ENCODE data around the gene QSER1.
"Not testable (repeated sequence)": the region's sequence is repeated elsewhere in the genome, so short reads cannot be mapped to it uniquely, and the experiment has no call there.

The QSER1 gene

DNA sequence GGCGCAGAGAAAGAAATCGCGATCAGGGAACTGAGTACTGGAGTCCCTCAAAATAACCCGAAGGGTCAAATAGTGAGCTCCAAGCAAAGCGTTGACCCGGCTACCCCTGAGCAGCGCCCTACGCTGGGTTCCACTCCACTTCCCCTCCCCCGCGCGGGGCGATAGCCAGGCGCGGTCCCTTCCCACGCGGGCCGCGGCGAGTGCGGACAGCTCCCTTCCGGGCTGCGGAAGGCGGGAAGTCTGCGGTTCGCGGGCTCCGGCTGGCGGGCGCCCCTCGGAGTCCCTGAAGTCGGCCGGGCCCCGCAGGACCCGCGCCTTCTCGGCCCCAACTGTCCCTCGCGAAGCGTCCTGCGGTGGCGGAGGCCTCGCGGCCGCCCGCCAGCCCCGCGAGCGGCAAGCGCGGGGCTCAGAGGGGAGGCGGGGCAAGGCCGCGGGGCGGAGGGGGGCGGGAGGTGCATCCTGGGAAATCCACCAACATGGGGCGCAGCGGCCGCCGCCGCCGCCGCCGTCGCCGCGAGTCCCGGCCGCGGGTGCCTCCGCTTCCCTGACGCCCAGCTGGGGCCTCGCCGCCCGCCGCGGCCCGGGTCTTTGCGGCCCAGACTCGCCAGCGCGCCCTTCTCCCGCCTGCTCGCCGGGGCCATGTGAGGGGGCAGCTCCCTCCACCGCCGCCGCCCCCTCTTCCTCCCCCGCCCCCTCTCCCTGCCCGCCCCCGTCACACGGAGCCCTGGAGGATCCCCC lies at the start of gene QSER1:
Gene QSER1 (plus strand): TSS at position 457 of the 738 bp plus-strand sequence. CDS start 315 bp downstream, outside the sequence.
- DNase-seq (ENCODE audit: low read depth in 2 of 2): peak; percentile 47 to 53

GRCh38 chr11:32843544-32843943 lies 49.1 kb upstream of the QSER1 start:
- no peak for DNase-seq (ENCODE audit: low read depth in 2 of 2)

DNA sequence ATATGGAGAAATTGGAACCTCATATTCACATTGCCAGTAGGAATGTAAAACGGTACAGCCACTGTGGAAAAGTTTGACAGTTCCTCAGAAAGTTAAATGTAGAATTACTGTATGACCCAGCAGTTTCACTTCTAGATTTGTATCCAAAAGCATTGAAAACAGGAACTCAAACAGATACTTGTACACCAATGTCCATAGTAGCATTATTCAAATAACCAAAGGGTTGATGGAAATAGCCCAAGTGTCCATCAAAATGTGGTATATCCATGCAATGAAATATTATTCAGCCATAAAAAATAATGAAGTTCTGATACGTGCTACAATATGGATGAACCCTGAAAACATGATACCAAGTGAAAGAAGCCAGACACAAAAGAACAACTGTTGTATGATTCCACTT lies 45.1 kb upstream of the QSER1 start:
- no peak for DNase-seq (ENCODE audit: low read depth in 2 of 2)

DNA sequence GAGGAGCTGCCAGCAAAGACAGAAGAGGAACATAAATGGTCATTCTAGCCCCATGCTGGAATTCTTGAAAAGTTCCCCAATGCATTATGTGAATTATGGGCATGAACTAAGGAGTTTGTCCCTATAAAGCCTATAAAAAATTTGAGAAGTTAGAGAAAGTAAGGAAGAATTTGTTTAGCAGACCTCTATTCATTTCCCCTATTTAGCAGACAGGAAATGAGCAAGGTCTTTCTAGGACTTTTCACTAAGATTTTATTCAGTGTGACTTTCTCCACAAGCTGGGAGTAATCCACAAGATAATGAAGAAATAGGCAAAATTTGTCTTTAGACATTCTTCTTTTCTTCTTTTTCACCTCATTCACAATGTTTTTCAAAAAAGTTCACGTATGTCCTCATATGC lies 42.9 kb upstream of the QSER1 start:
- DNase-seq (ENCODE audit: low read depth in 2 of 2): no peak

GRCh38 chr11:32851251-32851650 lies 41.4 kb upstream of the QSER1 start:
- no peak for DNase-seq (ENCODE audit: low read depth in 2 of 2)

GRCh38 chr11:32852207-32852606 lies 40.4 kb upstream of the QSER1 start:
- DNase-seq (ENCODE audit: low read depth in 2 of 2): no peak

DNA sequence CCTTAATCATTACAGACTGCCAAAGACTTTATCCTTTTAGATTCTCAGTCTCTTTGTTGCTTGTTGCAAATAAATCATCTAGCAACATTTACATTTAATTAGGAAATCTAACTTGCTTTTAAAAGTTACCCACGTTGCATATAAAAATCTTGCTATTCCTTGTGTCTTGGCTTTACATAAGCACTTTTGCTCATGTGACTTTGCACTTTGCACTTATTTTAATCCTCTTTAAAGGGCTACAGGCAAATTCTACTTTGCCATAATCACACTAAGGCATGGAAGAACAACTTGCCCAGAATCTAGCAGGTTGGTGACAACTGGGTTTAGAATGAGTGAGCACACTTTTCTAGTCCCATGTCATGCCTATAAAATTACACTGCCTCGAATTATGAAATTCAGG lies 37.0 kb upstream of the QSER1 start:
- DNase-seq (ENCODE audit: low read depth in 2 of 2): no peak

DNA sequence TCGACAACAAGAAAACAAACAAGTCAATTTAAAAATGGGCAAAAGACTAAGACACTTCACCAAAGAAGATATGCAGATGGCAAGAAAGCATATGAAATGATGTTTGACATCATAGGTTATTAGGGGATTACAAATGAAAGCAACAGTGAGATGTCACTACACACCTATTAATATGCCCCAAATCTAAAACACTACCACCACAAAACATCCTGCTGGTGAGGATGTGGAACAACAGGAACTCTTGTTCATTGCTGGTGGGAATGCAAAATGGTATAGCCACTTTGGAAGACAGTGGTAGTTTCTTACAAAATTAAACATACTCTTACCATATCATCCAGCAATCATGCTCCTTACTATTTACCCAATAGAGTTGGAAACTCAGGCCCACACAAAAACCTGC lies 33.9 kb upstream of the QSER1 start:
- DNase-seq (ENCODE audit: low read depth in 2 of 2): no peak

GRCh38 chr11:32861850-32862577 lies 30.6 kb upstream of the QSER1 start:
- DNase-seq (ENCODE audit: low read depth in 2 of 2): no peak

DNA sequence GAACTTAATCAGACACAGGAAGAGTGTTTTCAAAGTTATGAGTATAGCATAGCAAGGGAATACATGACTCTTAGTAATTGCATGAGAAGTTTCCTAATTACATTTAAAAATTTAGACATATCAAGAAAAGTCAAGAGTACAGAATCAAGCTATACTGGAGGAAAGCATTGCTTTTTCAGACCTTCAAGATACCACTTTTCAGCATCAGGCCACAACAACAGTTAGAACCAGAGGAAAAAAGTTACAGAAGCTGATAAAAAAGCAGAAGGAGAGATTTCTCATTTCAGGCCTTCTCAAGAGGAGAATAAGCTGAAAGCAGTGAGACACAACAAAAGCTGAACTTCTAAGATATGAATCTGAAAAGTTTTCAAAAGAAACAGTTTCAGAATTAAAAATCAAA lies 28.1 kb upstream of the QSER1 start:
- DNase-seq (ENCODE audit: low read depth in 2 of 2): no peak

GRCh38 chr11:32868752-32869151 lies 23.9 kb upstream of the QSER1 start:
- DNase-seq (ENCODE audit: low read depth in 2 of 2): not testable (repeated sequence)

DNA sequence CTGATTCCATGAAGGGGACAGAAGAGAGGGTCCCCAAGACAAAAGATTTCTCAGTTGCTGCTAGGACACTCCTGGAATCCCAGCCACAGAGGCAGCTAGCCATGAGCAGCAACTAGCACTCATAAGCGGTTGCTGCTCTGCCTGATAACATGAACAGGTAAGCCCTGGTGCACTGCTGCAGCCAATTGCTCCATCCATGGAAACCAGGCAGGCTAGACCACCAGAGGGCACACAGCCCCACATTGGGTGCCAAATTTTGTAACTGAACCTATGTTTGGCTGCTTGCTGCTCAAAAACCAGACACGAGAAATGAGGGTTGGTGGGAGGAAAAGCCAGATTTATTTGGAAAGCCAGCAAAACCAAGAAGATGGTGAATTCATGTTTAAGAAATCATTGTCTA lies 21.9 kb upstream of the QSER1 start:
- DNase-seq (ENCODE audit: low read depth in 2 of 2): no peak

DNA sequence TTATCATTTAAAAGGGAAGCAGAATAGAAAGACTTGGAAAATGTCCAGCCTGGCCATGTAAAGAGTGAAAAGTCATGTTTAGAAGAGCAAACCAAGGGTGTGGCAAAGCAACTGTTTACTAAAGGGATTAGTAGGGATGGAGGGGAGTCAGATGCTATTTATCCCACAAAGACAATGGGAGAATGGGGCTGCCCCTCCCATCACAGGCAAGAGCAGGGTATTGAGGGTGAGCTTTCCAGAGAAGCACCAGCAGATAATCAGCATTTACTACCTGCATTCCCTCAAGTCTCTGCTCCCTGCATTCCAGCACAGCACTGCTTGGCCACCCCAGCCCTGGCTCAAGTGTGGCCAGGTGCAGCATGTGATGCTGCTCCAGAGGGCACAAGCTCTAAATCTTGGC lies 18.5 kb upstream of the QSER1 start:
- DNase-seq (ENCODE audit: low read depth in 2 of 2): no peak

DNA sequence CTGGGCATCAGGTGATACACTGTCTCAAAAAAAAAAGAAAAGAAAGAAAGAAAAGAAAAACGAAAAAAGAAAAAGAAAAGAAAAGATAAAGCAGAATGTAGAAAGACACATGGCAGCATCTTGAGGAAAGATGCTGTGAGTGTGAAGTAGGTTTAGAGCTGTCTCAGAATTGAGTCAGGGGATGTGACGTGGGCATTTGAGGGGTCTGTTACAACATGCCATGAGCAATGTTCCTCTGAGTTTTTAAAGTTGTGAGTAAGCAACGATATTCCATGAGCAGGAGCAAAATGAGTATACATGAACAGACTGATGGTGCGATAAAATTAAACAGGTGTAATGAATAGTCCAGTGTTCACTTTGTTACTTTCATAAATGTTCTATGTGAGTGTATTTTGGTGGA lies 11.3 kb upstream of the QSER1 start:
- DNase-seq (ENCODE audit: low read depth in 2 of 2): no peak

DNA sequence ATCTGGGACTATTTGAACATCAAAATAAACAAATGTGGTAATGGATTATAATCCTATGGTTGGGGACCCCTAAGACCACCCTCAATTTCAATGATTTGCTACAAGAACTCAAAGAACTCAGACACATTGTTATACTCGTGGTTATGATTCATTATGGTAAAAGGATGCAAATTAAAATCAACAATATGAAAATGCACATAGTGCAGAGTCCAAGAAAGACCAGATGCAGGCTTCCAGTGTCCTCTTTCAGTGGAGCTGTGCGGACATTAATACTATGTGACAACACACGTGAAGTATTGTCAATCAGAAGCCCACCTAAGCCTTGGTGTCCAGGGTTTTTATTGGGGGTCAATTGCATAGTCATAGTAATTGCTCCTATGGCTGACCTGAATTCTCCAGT lies 9.2 kb upstream of the QSER1 start:
- no peak for DNase-seq (ENCODE audit: low read depth in 2 of 2)

- no peak for DNase-seq (ENCODE audit: low read depth in 2 of 2)
These were observed 8.6 kb upstream of the QSER1 start for GRCh38 chr11:32884023-32884422.

- no peak for DNase-seq (ENCODE audit: low read depth in 2 of 2)
These were observed 7.7 kb upstream of the QSER1 start for GRCh38 chr11:32884770-32885384.

- DNase-seq (ENCODE audit: low read depth in 2 of 2): no peak
These were observed 7.1 kb upstream of the QSER1 start for GRCh38 chr11:32885556-32885955.

GRCh38 chr11:32886180-32886579 lies 6.4 kb upstream of the QSER1 start:
- DNase-seq (ENCODE audit: low read depth in 2 of 2): no peak

DNA sequence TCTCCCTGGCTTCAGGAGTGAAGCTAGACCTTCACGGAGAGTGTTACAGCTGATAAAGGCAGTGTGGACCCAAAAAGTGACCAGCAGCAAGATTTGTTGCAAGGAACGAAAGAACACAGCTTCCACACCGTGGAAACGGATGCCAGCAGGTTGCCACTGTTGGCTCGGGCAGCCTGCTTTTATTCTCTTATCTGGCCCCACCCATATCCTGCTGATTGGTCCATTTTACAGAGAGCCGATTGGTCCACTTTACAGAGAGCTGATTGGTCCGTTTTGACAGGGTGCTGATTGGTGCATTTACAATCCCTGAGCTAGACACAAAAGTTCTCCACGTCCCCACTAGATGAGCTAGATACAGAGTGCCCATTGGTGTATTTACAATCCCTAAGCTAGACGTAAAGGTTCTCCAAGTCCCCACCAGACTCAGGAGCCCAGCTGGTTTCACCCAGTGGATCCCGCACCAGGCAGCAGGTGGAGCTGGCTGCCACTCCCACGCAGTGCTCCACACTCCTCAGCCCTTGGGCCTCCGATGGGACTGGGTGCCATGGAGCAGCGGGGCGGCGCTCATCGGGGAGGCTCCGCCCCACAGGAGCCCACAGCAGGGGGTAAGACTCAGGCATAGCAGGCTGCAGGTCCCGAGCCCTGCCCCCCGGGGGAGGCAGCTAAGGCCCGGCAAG lies 4.8 kb upstream of the QSER1 start:
- not testable (repeated sequence) for DNase-seq (ENCODE audit: low read depth in 2 of 2)

- DNase-seq (ENCODE audit: low read depth in 2 of 2): not testable (repeated sequence)
These were observed 4.3 kb upstream of the QSER1 start for GRCh38 chr11:32888384-32888710.

GRCh38 chr11:32888805-32889204 lies 3.8 kb upstream of the QSER1 start:
- no peak for DNase-seq (ENCODE audit: low read depth in 2 of 2)

Data from stimulated activated CD8-positive, alpha-beta memory T cell treated with anti-CD3 and anti-CD28 coated beads, Interleukin-15, amount 100 ng/mL, for 48 hours (primary cell).